ENCODE data around the gene MCTP1.
A peak's percentile ranks its signal among the peaks of the same experiment; 100 is the strongest.
"Not testable (repeated sequence)": the region's sequence is repeated elsewhere in the genome, so short reads cannot be mapped to it uniquely, and the experiment has no call there.

MCTP1 gene

GRCh38 chr5:94998670-94999069 is 286.2 kb downstream of the MCTP1 start:
- DNase-seq (ENCODE audit: low read depth) = no peak
- TF ChIP-seq CTCF (IDR thresholded peaks at IDR 0.05; ENCODE audit: low read length, missing control alignments) = no peak
- no peak overlapping the region for H3K4me3 ChIP-seq (replicated peaks; ENCODE audit: low read depth, low read length)

- DNase-seq (ENCODE audit: low read depth); H3K4me3 ChIP-seq (replicated peaks; ENCODE audit: low read depth, low read length): not testable (repeated sequence)
These were observed 290.4 kb downstream of the MCTP1 start for GRCh38 chr5:94994537-94994936.

GRCh38 chr5:94993491-94993890 is 291.4 kb downstream of the MCTP1 start:
- TF ChIP-seq CTCF (IDR thresholded peaks at IDR 0.05; ENCODE audit: low read length, missing control alignments) = no peak
- no peak for DNase-seq (ENCODE audit: low read depth)
- H3K4me3 ChIP-seq (replicated peaks; ENCODE audit: low read depth, low read length) = no peak overlapping the region

GRCh38 chr5:94992325-94992724 is 292.6 kb downstream of the MCTP1 start:
- no peak for TF ChIP-seq CTCF (IDR thresholded peaks at IDR 0.05; ENCODE audit: low read length, missing control alignments)
- H3K4me3 ChIP-seq (replicated peaks; ENCODE audit: low read depth, low read length) = no peak overlapping the region
- no peak for DNase-seq (ENCODE audit: low read depth)

GRCh38 chr5:94983861-94984535 is 300.9 kb downstream of the MCTP1 start:
- H3K4me3 ChIP-seq (replicated peaks; ENCODE audit: low read depth, low read length) = no peak overlapping the region
- TF ChIP-seq CTCF (IDR thresholded peaks at IDR 0.05; ENCODE audit: low read length, missing control alignments) = no peak
- peak; percentile 76 for DNase-seq (ENCODE audit: low read depth)

GRCh38 chr5:94977437-94977836 is 307.5 kb downstream of the MCTP1 start:
- no peak for TF ChIP-seq CTCF (IDR thresholded peaks at IDR 0.05; ENCODE audit: low read length, missing control alignments)
- DNase-seq (ENCODE audit: low read depth) = no peak
- H3K4me3 ChIP-seq (replicated peaks; ENCODE audit: low read depth, low read length) = no peak overlapping the region

- TF ChIP-seq CTCF (IDR thresholded peaks at IDR 0.05; ENCODE audit: low read length, missing control alignments) = no peak
- no peak overlapping the region for H3K4me3 ChIP-seq (replicated peaks; ENCODE audit: low read depth, low read length)
- DNase-seq (ENCODE audit: low read depth) = no peak
These were observed 308.0 kb downstream of the MCTP1 start for GRCh38 chr5:94976853-94977252.
